ENCODE data around the gene TVP23A. TPM values are rescaled to one million over a fixed set of nuclear protein-coding genes. Genes with fewer than 3 reads are reported as not detected.

TVP23A gene
- total and polyA plus RNA-seq, 10 of the 15 experiments (the other 5 are each of a cell fraction or from before 2014, with no cell fraction given), result 1.1 to 6.4 (median 2.2) TPM

- no peaks in the 10 kb centered on the region for H3K27me3 ChIP-seq (replicated peaks in 1 of 2; ENCODE audit: control insufficient read depth in 2 of 2, insufficient read depth in 2 of 2, low read length in 1 of 2)
- H3K9me3 ChIP-seq (replicated peaks; ENCODE audit: control insufficient read depth, insufficient read depth, low read length), result no peaks in the 10 kb centered on the region; the same call in 2 of the 3 replicates
- no peak overlapping the region for H3K27ac ChIP-seq (ENCODE audit: control insufficient read depth, insufficient read depth)
- ATAC-seq (no peak), DNase-seq (ENCODE audit: low read depth, low spot score) (no peak), FAIRE-seq (no peak)
- ChIA-PET RAD21 (ENCODE audit: unreplicated experiment) (no interaction called here), CTCF (no interaction called here), POLR2A (no interaction called here), SMC1A (ENCODE audit: uncharacterized antibody, unreplicated experiment) (interaction anchor here (0.9 kb wide), 1 partner anchor 151 kb away, joined by 3 read pairs; no protein-coding TSS in a partner anchor)
- no peaks in the 10 kb centered on the region for H3K79me2 ChIP-seq (ENCODE audit: control insufficient read depth, insufficient read depth, low read length)
- no peak overlapping the region for H3K4me3 ChIP-seq
- in situ Hi-C loops (cut with MboI), result no loop called here
- H3K4me2 ChIP-seq (ENCODE audit: control insufficient read depth, insufficient read depth), result no peak overlapping the region
- peaks cover 40 to 50% of the 10 kb centered on the region in 2 experiments for H3K36me3 ChIP-seq (ENCODE audit: control insufficient read depth in 2 of 2, insufficient read depth in 2 of 2, low read length in 1 of 2)
- TF ChIP-seq IKZF2 (IDR thresholded peaks at IDR 0.05) (peak; percentile 21 to 29; a peak in 2 of 4 replicates), MYC (IDR thresholded peaks at IDR 0.05; ENCODE audit: insufficient read depth, insufficient read length, insufficient replicate concordance, low read length, severe bottlenecking) (no peak), IKZF1 (conservative IDR thresholded peaks at IDR 0.05) (peak; percentile 51), BHLHE40 (IDR thresholded peaks at IDR 0.05; ENCODE audit: borderline replicate concordance in 1 of 2, low read depth in 2 of 2, low read length in 1 of 2) (peak in 1 of 2 experiments; percentile 42; a peak in 1 of 4 replicates), GATAD2B (conservative IDR thresholded peaks at IDR 0.05; ENCODE audit: low read depth) (0 out of 2 replicates have a peak, but pooled peaks have one; percentile 15), RELB (IDR thresholded peaks at IDR 0.05; ENCODE audit: low read depth) (peak; percentile 43), ZNF274 (IDR thresholded peaks at IDR 0.05; ENCODE audit: insufficient read depth, insufficient read length) (no peak), MXI1 (IDR thresholded peaks at IDR 0.05; ENCODE audit: low read depth, low read length) (0 out of 2 replicates have a peak, but pooled peaks have one; percentile 44), CEBPB (IDR thresholded peaks at IDR 0.05; ENCODE audit: borderline replicate concordance in 1 of 2, low read depth in 2 of 2, low read length in 2 of 2) (no peak), TCF12 (IDR thresholded peaks at IDR 0.05; ENCODE audit: low read depth, low read length) (no peak)
- H4K20me1 ChIP-seq (ENCODE audit: control insufficient read depth, insufficient read depth), result no peaks in the 10 kb centered on the region
- H2AFZ ChIP-seq (ENCODE audit: control insufficient read depth, low read depth, low read length), result no peak overlapping the region
- BruUV-seq (replicated peaks), result no TSS peak
- H3K4me1 ChIP-seq (ENCODE audit: control insufficient read depth, insufficient read depth, low read length), result peaks cover 8% of the 10 kb centered on the region
- WGBS (ENCODE audit: insufficient coverage, insufficient replicate concordance, low lambda C conversion rate, missing lambda C conversion rate), result 100% methylated on average over 3 of the region's 3 CpGs
- no peak overlapping the region for H3K9ac ChIP-seq (ENCODE audit: control insufficient read depth, insufficient read depth, low read length)
- intact Hi-C loops (cut with micrococcal nuclease; ENCODE audit: unreplicated experiment), result no loop called here
Measured at GRCh38 chr16:10760858-10761257, 57.7 kb downstream of the TVP23A start.
